Thyroid gland (tissue), 4 donors: Measurements from ENCODE around the gene CDH6.

Experiments
- CTCF ChIP-seq, 6 experiments: fragments of 200-600 bp in 3 of 6; fragments of 450-650 bp in 3 of 6; sonication (generic) in 3 of 6; IDR thresholded peaks; one replicate each; pipeline ENCODE4 v1.5.1; 2016 to 2019; ENCODE audit warnings: antibody characterized with exemption in 6 of 6, mild to moderate bottlenecking in 2 of 6, inconsistent platforms in 1 of 6, moderate library complexity in 1 of 6
- POLR2A ChIP-seq, 2 donors: fragments of 450-650 bp; IDR thresholded peaks; one replicate each; pipeline ENCODE4 v1.6.1; 2017; ENCODE audit warnings: antibody characterized with exemption in 2 of 2, mild to moderate bottlenecking in 2 of 2, moderate library complexity in 1 of 2

- TF ChIP-seq CTCF (IDR thresholded peaks at IDR 0.05) (no peak), POLR2A (IDR thresholded peaks at IDR 0.05) (no peak)
Observed at GRCh38 chr5:31332160-31332559, 138.7 kb downstream of the CDH6 start.
